T-helper 9 cell (primary cell): ENCODE measurements around the gene DNAI2.

Experiments
- DNase-seq: peaks from one replicate; pipeline ENCODE4 v3.0.0-alpha.2; 2020
- total RNA-seq, 2 donors: gene quantifications; one replicate each; lab custom pipeline; 2026; lab: John Stamatoyannopoulos, UW

The DNAI2 gene
- 3.9 to 4.6 reads per million in 2 donors for total RNA-seq

GRCh38 chr17:74274060-74274708, at the start of gene DNAI2:
Gene DNAI2, plus strand, starts transcription at chr17:74274234. Its CDS starts 7,584 bp downstream, at chr17:74281818.
- DNase-seq: peak; percentile 27

GRCh38 chr17:74224959-74225725, 48.9 kb upstream of the DNAI2 start:
- no peak for DNase-seq

GRCh38 chr17:74226252-74226651, 47.8 kb upstream of the DNAI2 start:
- DNase-seq: no peak

GRCh38 chr17:74227271-74228080, 46.6 kb upstream of the DNAI2 start:
- no peak for DNase-seq

GRCh38 chr17:74228306-74228978, 45.6 kb upstream of the DNAI2 start:
- no peak for DNase-seq

GRCh38 chr17:74230896-74231295, 43.1 kb upstream of the DNAI2 start:
- DNase-seq: no peak

- no peak for DNase-seq
These were observed 41.8 kb upstream of the DNAI2 start for GRCh38 chr17:74231928-74232907.

GRCh38 chr17:74233937-74234336, 40.1 kb upstream of the DNAI2 start:
- no peak for DNase-seq

GRCh38 chr17:74234486-74234885, 39.5 kb upstream of the DNAI2 start:
- no peak for DNase-seq

GRCh38 chr17:74235040-74235581, 38.9 kb upstream of the DNAI2 start:
- no peak for DNase-seq

GRCh38 chr17:74235911-74236371, 38.1 kb upstream of the DNAI2 start:
- DNase-seq: no peak

- no peak for DNase-seq
These were observed 36.7 kb upstream of the DNAI2 start for GRCh38 chr17:74237321-74237720.

- DNase-seq: no peak
These were observed 34.9 kb upstream of the DNAI2 start for GRCh38 chr17:74239172-74239571.

GRCh38 chr17:74240618-74241205, 33.3 kb upstream of the DNAI2 start:
- no peak for DNase-seq

- no peak for DNase-seq
These were observed 32.6 kb upstream of the DNAI2 start for GRCh38 chr17:74241431-74241830.

GRCh38 chr17:74241847-74242246, 32.2 kb upstream of the DNAI2 start:
- no peak for DNase-seq

- no peak for DNase-seq
These were observed 30.9 kb upstream of the DNAI2 start for GRCh38 chr17:74243013-74243755.

GRCh38 chr17:74244128-74244527, 29.9 kb upstream of the DNAI2 start:
- no peak for DNase-seq

- no peak for DNase-seq
These were observed 29.5 kb upstream of the DNAI2 start for GRCh38 chr17:74244548-74244947.
